Stimulated activated naive CD8-positive, alpha-beta T cell treated with anti-CD3 and anti-CD28 coated beads, Interleukin-15, amount 100 ng/mL, for 72 hours (primary cell): ENCODE measurements around the gene ISG20L2.

Experiments used
- ATAC-seq: fragments of 150-1000 bp; cut with Tn5 transposase; 2 replicates; pipeline ENCODE4 v1.10.0; 2021; ENCODE audit warnings: mild to moderate bottlenecking, moderate library complexity
- DNase-seq, 2 donors: peaks; one replicate each; pipeline ENCODE4 v3.0.0; 2021 to 2022
- H3K27ac Mint-ChIP-seq, 2 donors: one replicate each; pipeline ENCODE4 v1.8.0; 2022; ENCODE audit warnings: mild to moderate bottlenecking in 2 of 2, mixed read lengths in 2 of 2, moderate library complexity in 2 of 2
- H3K27me3 Mint-ChIP-seq: one replicate; pipeline ENCODE4 v1.8.0; 2022; ENCODE audit warnings: mixed read lengths
- H3K4me1 Mint-ChIP-seq: one replicate; pipeline ENCODE4 v1.8.0; 2022; ENCODE audit warnings: mild to moderate bottlenecking, mixed read lengths
- H3K4me3 Mint-ChIP-seq, 2 donors: one replicate each; pipeline ENCODE4 v1.8.0; 2022; ENCODE audit warnings: mild to moderate bottlenecking in 2 of 2, mixed read lengths in 2 of 2, moderate library complexity in 1 of 2
- H3K9me3 Mint-ChIP-seq, 2 donors: one replicate each; pipeline ENCODE4 v1.8.0; 2022; ENCODE audit warnings: mixed read lengths in 2 of 2

Gene ISG20L2

GRCh38 chr1:156738407-156738806 is 9.8 kb upstream of the ISG20L2 start:
- Mint-ChIP-seq H3K4me3 (no peak overlapping the region), H3K27me3 (no peaks in the 10 kb centered on the region), H3K27ac (no peak overlapping the region), H3K4me1 (peaks cover 43% of the 10 kb centered on the region), H3K9me3 (no peaks in the 10 kb centered on the region)
- DNase-seq (no peak), ATAC-seq (no peak)

DNA sequence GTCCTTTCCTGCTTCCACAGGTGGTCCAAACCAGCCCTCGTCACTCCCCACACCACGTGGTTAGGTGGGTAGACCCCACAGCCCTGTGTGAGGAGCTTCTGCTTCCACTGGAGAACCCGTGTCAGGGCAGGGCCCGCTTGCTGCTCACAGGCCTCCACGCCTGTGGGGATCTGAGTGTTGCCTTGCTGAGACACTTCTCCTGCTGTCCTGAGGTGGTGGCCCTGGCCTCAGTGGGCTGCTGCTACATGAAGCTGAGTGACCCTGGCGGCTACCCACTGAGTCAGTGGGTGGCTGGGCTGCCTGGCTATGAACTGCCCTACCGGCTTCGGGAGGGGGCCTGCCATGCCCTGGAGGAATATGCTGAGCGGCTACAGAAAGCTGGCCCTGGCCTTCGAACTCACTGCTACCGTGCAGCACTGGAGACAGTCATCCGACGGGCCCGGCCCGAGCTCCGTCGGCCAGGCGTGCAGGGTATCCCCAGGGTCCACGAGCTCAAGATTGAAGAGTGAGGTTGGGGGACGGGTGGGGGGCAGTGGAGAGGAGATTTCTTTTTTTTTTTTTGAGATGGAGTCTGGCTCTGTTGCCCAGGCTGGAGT is 5.5 kb upstream of the ISG20L2 start:
- ATAC-seq = no peak
- Mint-ChIP-seq H3K4me3 (no peak overlapping the region), H3K27ac (no peak overlapping the region), H3K4me1 (peaks cover 46% of the 10 kb centered on the region), H3K27me3 (no peaks in the 10 kb centered on the region), H3K9me3 (no peaks in the 10 kb centered on the region)
- DNase-seq = no peak

DNA sequence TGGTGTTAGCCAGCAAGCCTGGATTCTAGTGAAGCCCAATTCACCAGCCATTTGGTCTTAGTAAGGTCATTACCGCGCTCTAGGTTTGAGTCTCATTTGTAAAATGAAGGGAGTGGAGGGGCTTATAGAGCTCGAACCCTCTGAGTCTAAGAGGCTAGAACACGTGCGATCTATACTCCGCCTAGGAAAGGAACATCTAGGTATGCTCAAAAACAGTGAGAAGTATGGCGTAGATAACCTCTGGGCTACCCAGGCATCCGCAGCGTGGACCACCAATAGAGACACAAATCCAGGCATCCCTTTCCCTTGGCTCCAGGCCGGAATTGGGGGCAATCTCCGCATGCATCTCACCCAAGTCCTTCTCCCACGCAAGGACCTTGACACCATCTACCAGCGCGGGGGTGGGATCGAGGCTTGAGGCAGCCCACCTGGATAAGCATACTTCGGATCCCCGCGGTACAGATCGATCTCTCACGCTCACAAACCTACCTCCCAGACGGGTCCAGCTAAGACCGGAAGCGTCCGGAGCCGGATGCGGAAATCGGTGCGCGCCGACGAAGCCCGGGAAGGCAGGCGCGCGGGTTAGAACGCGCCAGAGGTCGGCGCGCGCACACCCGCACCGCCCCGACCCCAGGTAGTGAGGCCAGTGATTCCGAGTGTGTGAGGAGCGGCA is 504 bp downstream of the ISG20L2 start, which contains the start of gene METTL25B:
TSS of gene METTL25B (plus strand) at position 544 of the 673 bp plus-strand sequence. CDS start 636 bp downstream, outside the sequence.
- DNase-seq (peak; percentile 82 to 86), ATAC-seq (peak; percentile 84)
- no peak within 1 kb of the TSS for H3K4me3 Mint-ChIP-seq
- peak within 1 kb of the TSS; percentile 99 to 100 for H3K27ac Mint-ChIP-seq
- no peaks in the 10 kb centered on the region for H3K27me3 Mint-ChIP-seq
- H3K9me3 Mint-ChIP-seq = no peaks in the 10 kb centered on the region
- H3K4me1 Mint-ChIP-seq = peaks cover 49% of the 10 kb centered on the region

DNA sequence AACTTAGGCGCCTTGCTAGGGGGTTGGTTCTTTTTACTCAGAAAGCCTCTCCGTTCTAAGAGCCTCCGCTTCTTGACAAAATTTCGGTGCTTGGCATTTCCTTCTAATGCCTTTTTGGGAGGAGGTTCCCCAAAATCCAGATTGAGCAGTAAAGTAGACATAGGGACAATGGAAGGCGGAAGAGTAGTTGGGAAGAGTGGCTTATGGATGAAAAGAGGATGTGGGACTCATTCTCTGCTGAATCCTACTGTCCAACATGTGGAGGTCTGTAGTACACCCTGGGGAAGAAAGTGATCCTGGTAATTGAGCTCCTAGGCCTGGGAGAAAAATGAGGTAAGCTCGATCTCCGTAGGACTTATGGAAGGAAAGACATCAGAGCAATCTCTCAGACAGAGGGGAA is 1.1 kb downstream of the ISG20L2 start:
- peak overlapping the region; percentile 98 to 99 for H3K27ac Mint-ChIP-seq
- DNase-seq (no peak), ATAC-seq (no peak)
- no peaks in the 10 kb centered on the region for H3K9me3 Mint-ChIP-seq
- H3K4me1 Mint-ChIP-seq = peaks cover 45% of the 10 kb centered on the region
- H3K27me3 Mint-ChIP-seq = no peaks in the 10 kb centered on the region
- H3K4me3 Mint-ChIP-seq = no peak overlapping the region

DNA sequence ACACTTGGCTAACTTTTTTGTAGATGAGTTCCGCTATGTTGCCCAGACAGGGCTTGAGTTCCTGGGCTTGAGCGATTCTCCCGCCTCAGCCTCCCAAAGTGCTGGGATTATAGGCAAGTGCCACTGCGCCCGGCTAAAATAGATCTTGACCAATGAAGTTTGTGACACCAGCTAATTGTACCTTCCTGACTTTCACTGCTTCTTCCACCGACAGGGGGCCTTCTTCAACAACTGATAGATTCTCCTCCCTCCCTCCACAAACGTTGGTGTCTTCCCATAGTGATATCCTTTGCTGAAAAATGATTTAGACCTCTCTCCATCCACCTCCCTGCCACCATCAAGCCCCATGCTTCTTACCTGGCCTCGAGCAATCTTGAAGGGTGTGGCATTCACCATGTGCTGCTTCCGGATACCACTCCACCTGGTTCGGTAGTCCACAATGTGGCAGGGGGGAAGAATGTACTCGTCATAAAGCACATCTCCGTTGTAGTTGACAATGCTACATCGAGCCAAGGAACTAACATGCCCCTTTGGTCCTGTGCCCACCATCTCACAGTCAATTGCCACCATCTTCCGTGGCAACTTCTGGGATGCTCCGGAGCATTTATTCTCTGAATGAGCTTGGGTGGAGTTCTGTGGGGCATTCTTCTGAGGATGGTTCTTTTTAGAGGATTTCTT is 1.9 kb downstream of the ISG20L2 start:
- H3K4me1 Mint-ChIP-seq = peaks cover 42% of the 10 kb centered on the region
- no peaks in the 10 kb centered on the region for H3K9me3 Mint-ChIP-seq
- no peak overlapping the region for H3K4me3 Mint-ChIP-seq
- DNase-seq = peak; percentile 46 to 58
- ATAC-seq = no peak
- H3K27ac Mint-ChIP-seq = no peak overlapping the region
- no peaks in the 10 kb centered on the region for H3K27me3 Mint-ChIP-seq

DNA sequence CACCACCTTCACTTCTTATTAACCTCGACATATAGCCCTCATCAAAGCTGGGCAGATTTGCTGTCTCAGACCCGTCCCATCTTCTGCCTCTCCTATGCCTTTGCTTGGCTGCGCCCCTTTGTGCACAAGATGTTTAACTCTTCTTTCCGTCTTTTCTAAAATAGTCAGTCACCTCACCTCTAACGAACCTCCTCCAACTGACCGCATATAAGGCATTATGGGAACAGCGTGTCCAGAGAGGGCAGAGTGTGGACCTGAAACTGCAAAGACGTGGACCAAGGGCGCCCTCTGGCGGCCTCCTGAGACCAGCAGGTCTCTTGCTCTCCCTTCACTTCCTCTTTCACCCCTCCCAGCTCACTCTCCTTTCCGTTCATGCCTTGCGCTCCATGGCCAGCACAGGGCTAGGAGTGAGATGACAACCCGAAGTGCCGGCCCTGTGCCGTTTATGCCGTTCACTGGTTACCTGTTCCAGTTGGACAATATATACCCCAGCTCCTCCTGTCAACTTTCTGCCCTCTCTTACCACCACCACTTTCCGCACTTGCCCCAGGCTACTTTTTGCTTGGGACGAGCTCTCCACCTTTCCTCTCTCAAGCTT is 2.8 kb downstream of the ISG20L2 start:
- Mint-ChIP-seq H3K27me3 (no peaks in the 10 kb centered on the region), H3K9me3 (no peaks in the 10 kb centered on the region), H3K27ac (no peak overlapping the region), H3K4me3 (no peak overlapping the region), H3K4me1 (peaks cover 40% of the 10 kb centered on the region)
- DNase-seq = peak; percentile 77 to 78
- peak; percentile 24 for ATAC-seq

GRCh38 chr1:156721535-156721934 is 7.0 kb downstream of the ISG20L2 start:
- no peak overlapping the region for H3K4me3 Mint-ChIP-seq
- H3K27ac Mint-ChIP-seq = peak overlapping the region; percentile 89 to 93
- H3K27me3 Mint-ChIP-seq = no peaks in the 10 kb centered on the region
- peak; percentile 85 for ATAC-seq
- H3K4me1 Mint-ChIP-seq = peaks cover 24% of the 10 kb centered on the region
- DNase-seq = peak in 1 of 2 donors; percentile 35
- H3K9me3 Mint-ChIP-seq = no peaks in the 10 kb centered on the region

- Mint-ChIP-seq H3K9me3 (no peaks in the 10 kb centered on the region), H3K4me1 (peaks cover 24% of the 10 kb centered on the region), H3K27me3 (no peaks in the 10 kb centered on the region), H3K27ac (peak overlapping the region; percentile 89 to 93), H3K4me3 (no peak overlapping the region)
- DNase-seq (no peak), ATAC-seq (peak; percentile 46)
These were observed 7.4 kb downstream of the ISG20L2 start for GRCh38 chr1:156721131-156721530.

GRCh38 chr1:156717351-156717750 is 11.2 kb downstream of the ISG20L2 start:
- Mint-ChIP-seq H3K27me3 (no peaks in the 10 kb centered on the region), H3K27ac (peak overlapping the region; percentile 4 to 29), H3K4me1 (peaks cover 6% of the 10 kb centered on the region), H3K9me3 (no peaks in the 10 kb centered on the region), H3K4me3 (no peak overlapping the region)
- ATAC-seq (no peak), DNase-seq (no peak)

DNA sequence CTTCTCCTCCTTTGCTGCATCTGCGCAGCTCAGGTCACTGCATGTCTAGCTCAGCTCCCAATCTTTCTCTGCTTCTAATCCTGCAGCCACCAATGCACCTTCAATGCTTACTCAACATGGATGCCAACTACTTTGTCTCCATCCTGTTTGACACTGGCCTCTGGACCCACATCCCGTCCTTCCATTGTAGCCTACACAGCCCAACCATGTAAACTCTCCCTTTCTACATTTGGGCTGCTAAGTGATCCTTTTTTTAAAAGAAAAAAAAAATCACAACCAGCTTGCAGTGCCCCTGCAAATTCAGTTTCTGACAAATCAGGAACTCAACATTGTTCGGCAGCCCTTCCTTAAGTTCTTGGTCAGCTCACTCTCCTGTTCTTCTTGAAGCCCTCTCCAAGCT is 13.7 kb downstream of the ISG20L2 start:
- ATAC-seq = no peak
- Mint-ChIP-seq H3K4me3 (no peak overlapping the region), H3K27ac (no peak overlapping the region), H3K27me3 (no peaks in the 10 kb centered on the region), H3K9me3 (no peaks in the 10 kb centered on the region), H3K4me1 (no peaks in the 10 kb centered on the region)
- no peak for DNase-seq

GRCh38 chr1:156712626-156713025 is 15.9 kb downstream of the ISG20L2 start:
- no peak for DNase-seq
- Mint-ChIP-seq H3K4me1 (no peaks in the 10 kb centered on the region), H3K27me3 (no peaks in the 10 kb centered on the region), H3K4me3 (no peak overlapping the region), H3K9me3 (no peaks in the 10 kb centered on the region), H3K27ac (no peak overlapping the region)
- no peak for ATAC-seq

- peaks cover 13% of the 10 kb centered on the region for H3K27me3 Mint-ChIP-seq
- H3K9me3 Mint-ChIP-seq = no peaks in the 10 kb centered on the region
- H3K4me1 Mint-ChIP-seq = peaks cover 12% of the 10 kb centered on the region
- no peak for ATAC-seq
- no peak overlapping the region for H3K27ac Mint-ChIP-seq
- no peak for DNase-seq
- no peak overlapping the region for H3K4me3 Mint-ChIP-seq
These were observed 17.4 kb downstream of the ISG20L2 start for GRCh38 chr1:156711011-156711817.

- H3K27ac Mint-ChIP-seq = no peak overlapping the region
- peaks cover 25% of the 10 kb centered on the region for H3K4me1 Mint-ChIP-seq
- ATAC-seq = no peak
- peaks cover 26% of the 10 kb centered on the region for H3K27me3 Mint-ChIP-seq
- no peak overlapping the region for H3K4me3 Mint-ChIP-seq
- no peaks in the 10 kb centered on the region for H3K9me3 Mint-ChIP-seq
- no peak for DNase-seq
These were observed 18.6 kb downstream of the ISG20L2 start for GRCh38 chr1:156709757-156710489.

- H3K4me3 Mint-ChIP-seq = no peak overlapping the region
- H3K27me3 Mint-ChIP-seq = peaks cover 35% of the 10 kb centered on the region
These were observed 19.5 kb downstream of the ISG20L2 start for GRCh38 chr1:156709031-156709430.

More at GRCh38 chr1:156709031-156709430, 19.5 kb downstream of the ISG20L2 start:
- no peak for ATAC-seq
- Mint-ChIP-seq H3K9me3 (no peaks in the 10 kb centered on the region), H3K4me1 (peaks cover 34% of the 10 kb centered on the region), H3K27ac (peak overlapping the region in 1 of 2 donors; percentile 64)
- no peak for DNase-seq
